B cell (primary cell): ENCODE data around the gene SRR.

Source experiments
- CTCF ChIP-seq: fragments of 200-600 bp; IDR thresholded peaks from one replicate; pipeline ENCODE4 v1.8.0; 2022; ENCODE audit warnings: antibody characterized with exemption, mild to moderate bottlenecking
- EZH2 ChIP-seq: IDR thresholded peaks from 2 replicates; pipeline ENCODE4 v1.6.1; 2012; ENCODE audit warnings: borderline replicate concordance, low read depth, mild to moderate bottlenecking, moderate library complexity, low read length; ENCODE audit not compliant: insufficient read depth, poor library complexity, severe bottlenecking

GRCh38 chr17:2271985-2272702, 31.6 kb upstream of the SRR start:
- TF ChIP-seq CTCF: no peak
- no peak for TF ChIP-seq EZH2
